Cardiac fibroblast (primary cell): ENCODE measurements around the gene PXMP4.

ENCODE experiments used
- DNase-seq, 2 donors: peaks; one replicate each; pipeline versions ENCODE4 v3.0.0 to v3.0.0-alpha.2; 2010; ENCODE audit warnings: low read depth in 2 of 2
- H3K4me3 ChIP-seq, 2 donors: replicated peaks in 1 of 2; 1 replicate in 1 of 2; 2 replicates in 1 of 2; pipeline ENCODE4 v1.5.1; 2011; ENCODE audit warnings: low read depth in 2 of 2, low read length in 2 of 2, mild to moderate bottlenecking in 2 of 2, moderate library complexity in 1 of 2
- TF ChIP-seq, protein P1 (sequence below): IDR thresholded peaks from one replicate; pipeline ENCODE4 v1.5.1; 2011; ENCODE audit warnings: low read depth, mild to moderate bottlenecking, low read length, inconsistent platforms

Gene PXMP4

DNA sequence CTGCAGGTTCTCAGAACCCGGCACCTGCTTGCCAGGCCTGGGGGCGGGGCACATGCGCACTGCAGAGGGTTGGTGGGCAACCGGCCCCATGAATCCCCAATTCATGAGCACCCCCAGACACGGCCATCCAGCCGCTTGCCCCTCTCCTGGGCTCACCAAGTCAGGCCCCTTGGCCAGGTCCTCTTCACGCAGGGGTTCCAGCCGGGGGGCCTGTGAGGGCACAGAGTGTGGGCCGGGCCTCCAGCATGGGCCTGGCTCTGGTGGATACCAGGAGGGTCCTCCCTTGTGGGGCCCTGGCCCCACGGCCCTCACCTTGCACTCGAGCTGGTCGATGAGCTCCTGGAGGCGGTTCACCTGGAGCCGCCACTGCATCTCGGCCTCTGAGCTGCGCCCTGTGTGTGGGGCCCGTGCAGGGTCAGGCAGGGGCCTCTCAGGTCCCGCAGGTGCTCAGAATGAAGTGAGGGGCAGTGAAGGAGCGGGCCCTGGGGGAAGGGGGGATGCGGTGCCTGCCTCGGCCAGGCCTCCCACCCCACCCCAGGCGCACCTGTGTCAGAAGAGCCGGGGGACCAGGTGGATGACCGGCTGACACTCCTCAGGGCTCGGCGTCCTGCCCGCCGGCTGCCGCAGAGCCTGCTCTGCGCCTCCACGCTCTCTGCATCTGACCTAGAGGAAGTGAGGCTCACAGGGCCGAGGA is 60.6 kb downstream of the PXMP4 start:
- TF ChIP-seq, protein P1, sequence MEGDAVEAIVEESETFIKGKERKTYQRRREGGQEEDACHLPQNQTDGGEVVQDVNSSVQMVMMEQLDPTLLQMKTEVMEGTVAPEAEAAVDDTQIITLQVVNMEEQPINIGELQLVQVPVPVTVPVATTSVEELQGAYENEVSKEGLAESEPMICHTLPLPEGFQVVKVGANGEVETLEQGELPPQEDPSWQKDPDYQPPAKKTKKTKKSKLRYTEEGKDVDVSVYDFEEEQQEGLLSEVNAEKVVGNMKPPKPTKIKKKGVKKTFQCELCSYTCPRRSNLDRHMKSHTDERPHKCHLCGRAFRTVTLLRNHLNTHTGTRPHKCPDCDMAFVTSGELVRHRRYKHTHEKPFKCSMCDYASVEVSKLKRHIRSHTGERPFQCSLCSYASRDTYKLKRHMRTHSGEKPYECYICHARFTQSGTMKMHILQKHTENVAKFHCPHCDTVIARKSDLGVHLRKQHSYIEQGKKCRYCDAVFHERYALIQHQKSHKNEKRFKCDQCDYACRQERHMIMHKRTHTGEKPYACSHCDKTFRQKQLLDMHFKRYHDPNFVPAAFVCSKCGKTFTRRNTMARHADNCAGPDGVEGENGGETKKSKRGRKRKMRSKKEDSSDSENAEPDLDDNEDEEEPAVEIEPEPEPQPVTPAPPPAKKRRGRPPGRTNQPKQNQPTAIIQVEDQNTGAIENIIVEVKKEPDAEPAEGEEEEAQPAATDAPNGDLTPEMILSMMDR, result no peak
- DNase-seq, result no peak
- no peak overlapping the region for H3K4me3 ChIP-seq

DNA sequence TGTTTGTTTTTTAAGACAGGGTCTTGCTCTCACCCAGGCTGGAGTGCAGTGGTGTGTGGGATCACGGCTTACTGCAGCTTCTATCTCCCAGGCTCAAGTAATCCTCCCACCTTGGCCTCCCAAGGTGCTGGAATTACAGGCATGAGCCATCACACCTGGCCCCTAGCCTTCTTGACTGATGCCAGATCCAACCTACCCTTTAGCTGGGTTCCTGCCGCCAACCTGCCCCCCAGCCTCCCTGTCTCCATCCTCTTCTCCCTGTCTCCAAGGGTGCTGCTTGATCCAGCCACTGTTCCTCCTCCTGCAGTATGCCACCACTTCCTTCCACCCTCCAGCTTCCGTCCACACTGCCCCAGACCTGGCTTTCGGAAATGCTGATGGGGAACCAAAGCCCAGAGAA is 61.2 kb downstream of the PXMP4 start:
- TF ChIP-seq, protein P1, result no peak
- no peak for DNase-seq

DNA sequence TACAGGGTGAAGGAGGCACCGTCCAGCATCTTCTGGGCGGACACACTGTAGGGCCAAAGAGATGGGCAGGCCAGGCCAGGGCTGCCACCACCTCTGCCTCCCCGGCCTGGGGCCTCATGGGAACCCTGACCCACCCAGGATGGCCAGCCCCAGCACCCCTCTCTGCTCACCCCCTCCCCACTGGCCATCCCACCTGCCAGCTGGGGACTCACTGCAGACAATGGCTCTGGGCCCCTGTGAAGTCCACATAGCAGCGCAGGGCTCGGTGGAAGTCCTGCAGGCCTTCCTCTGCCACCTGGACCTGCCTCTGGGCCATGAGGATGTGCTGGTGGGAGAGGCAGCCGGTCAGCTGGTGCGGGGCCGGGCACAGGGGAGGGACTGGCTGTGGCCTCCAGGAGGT is 61.6 kb downstream of the PXMP4 start:
- no peak for DNase-seq
- no peak overlapping the region for H3K4me3 ChIP-seq
- TF ChIP-seq, protein P1, result no peak

More for the DNA sequence above, 61.2 kb downstream of the PXMP4 start:
- H3K4me3 ChIP-seq, result no peak overlapping the region

DNA sequence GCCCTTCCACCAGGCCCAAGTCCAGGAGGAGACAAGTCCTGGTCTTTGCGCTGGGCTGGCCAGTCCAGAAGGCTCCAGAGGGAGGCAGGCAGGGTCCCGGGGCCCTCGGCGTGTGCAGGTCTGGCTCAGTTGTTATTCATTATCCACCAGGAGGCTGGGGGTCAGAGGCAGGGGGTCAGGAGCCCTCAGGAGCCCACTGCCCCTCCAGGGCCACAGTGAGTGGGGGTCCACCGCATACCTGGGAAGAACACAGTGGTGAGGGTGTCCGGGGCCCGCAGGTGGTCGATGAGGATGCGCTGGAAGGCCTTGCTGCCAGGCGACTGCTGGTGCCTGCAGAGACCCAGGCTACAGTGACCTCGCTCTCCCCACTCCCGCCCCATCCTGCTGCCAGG is 62.4 kb downstream of the PXMP4 start:
- DNase-seq, result no peak
- H3K4me3 ChIP-seq, result no peak overlapping the region
- TF ChIP-seq, protein P1, result no peak

DNA sequence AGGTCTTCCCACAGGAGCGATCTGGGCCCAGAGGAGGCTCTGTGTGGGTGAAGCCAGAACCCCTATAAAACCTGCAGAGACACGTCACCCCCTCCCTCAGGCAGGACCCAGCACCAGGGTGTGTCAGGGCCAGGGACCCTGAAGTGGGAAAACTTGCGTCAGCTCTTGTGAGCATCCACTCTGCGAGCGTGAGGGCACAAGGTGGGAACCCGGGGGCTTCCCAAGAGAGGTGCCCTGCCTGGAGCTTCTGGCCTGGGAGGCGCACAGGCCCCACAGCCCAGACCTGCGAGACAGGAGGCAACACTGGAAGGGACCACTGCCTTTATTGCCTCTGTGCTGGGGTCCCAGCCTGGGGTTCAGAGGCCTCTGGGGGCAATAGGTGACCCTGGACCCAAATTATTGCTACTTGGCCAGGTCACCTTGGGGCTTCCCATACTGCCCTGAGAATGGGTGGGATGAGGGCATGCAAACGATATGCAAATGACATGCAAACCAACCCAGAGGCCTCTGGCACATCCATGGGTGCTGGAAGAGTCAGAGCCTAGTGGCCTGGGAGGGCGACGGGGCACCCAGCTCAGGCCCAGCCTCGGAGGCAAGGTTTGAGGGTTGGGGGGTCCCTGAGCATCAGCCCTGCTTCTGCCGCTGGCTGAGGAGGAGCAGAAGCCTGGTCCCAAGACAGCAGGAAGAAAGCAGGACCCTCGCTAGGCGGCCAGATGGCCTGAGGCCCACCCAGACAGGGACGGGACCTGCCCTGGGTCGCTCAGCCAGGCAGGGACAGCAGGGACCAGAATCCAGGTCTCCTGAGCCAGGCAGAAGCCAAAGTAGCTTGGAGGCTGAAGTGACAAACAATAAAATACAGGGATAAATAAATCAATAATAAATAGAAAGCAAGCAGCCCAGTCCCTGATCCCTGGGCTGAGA is 63.1 kb downstream of the PXMP4 start:
- DNase-seq, result no peak
- TF ChIP-seq, protein P1, result no peak
- no peak overlapping the region for H3K4me3 ChIP-seq

DNA sequence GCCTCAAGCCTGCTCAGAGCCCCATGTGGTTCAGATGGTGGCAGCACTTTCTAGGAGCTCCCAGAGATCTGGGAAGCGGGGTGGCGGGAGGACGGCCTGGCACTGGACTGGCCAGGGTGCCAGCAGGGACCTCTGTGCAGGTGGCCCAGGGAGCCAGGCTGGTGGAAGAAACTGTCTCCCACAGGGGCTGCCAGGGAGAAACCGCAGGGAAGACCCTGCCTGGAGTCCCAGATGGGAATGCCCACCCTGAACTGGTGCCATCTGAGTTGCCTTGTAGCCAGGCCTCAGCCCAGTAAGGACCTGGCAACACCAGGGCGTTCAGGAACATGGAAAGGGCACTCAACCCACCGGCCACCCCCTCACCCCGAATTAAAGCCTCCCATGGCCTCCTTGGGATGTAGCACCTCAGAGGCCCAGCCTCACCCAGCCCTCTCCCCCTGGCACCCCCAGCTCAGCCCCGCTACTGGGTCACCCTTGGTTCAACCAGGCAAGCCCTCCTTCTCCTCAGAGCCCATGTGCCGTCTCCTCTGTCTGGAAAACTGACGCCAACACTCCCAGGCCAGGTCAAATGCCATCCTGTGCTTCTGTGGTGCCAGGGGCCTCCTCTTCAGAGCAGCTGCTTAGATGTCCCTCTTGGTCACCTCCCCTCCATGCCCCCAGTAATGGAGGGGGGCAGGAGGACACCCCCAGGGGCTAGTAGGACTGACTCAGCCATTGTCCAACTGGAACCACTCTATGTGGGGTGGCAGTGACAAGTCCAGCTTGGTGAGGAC is 63.9 kb downstream of the PXMP4 start:
- TF ChIP-seq, protein P1, result no peak

More for the DNA sequence above, 63.9 kb downstream of the PXMP4 start:
- DNase-seq, result no peak
- no peak overlapping the region for H3K4me3 ChIP-seq
